NCI-H2171 treated with DMSO at 0.1 percent for 48 hours (cell line): ENCODE data around the gene SP4.
A peak's percentile ranks its signal among the peaks of the same experiment; 100 is the strongest.

ENCODE experiments used
- DNase-seq: peaks from one replicate; lab custom pipeline; 2025; lab: John Stamatoyannopoulos, UW

Gene SP4

GRCh38 chr7:21427871-21428658 lies at the start of gene SP4:
SP4 (plus strand) TSS chr7:21428083; CDS start chr7:21428252, 169 bp downstream.
- peak; percentile 93 for DNase-seq

GRCh38 chr7:21383227-21384220 lies 44.4 kb upstream of the SP4 start:
- no peak for DNase-seq

GRCh38 chr7:21393937-21394336 lies 33.9 kb upstream of the SP4 start:
- no peak for DNase-seq

- DNase-seq, result no peak
Measured at GRCh38 chr7:21401944-21402343, 25.9 kb upstream of the SP4 start.

- DNase-seq, result no peak
Measured at GRCh38 chr7:21407796-21408480, 19.9 kb upstream of the SP4 start.

- DNase-seq, result no peak
Measured at GRCh38 chr7:21408481-21408820, 19.4 kb upstream of the SP4 start.

GRCh38 chr7:21412410-21412851 lies 15.5 kb upstream of the SP4 start:
- DNase-seq, result no peak

- no peak for DNase-seq
Measured at GRCh38 chr7:21412957-21413356, 14.9 kb upstream of the SP4 start.

- no peak for DNase-seq
Measured at GRCh38 chr7:21413502-21413901, 14.4 kb upstream of the SP4 start.

- no peak for DNase-seq
Measured at GRCh38 chr7:21414795-21415393, 13.0 kb upstream of the SP4 start.

- peak; percentile 41 for DNase-seq
Measured at GRCh38 chr7:21417647-21418046, 10.2 kb upstream of the SP4 start.

- DNase-seq, result no peak
Measured at GRCh38 chr7:21422751-21423150, 5.1 kb upstream of the SP4 start.

- DNase-seq, result no peak
Measured at GRCh38 chr7:21425290-21425689, 2.6 kb upstream of the SP4 start.

GRCh38 chr7:21426286-21427181 lies 1.3 kb upstream of the SP4 start:
- DNase-seq, result no peak

GRCh38 chr7:21427182-21427870 lies 557 bp upstream of the SP4 start:
- peak; percentile 97 for DNase-seq

GRCh38 chr7:21428659-21428941 lies 717 bp downstream of the SP4 start:
- no peak for DNase-seq

GRCh38 chr7:21429021-21429420 lies 1.1 kb downstream of the SP4 start:
- DNase-seq, result no peak

GRCh38 chr7:21429786-21430574 lies 2.1 kb downstream of the SP4 start:
- DNase-seq, result no peak

- DNase-seq, result no peak
Measured at GRCh38 chr7:21430575-21430954, 2.7 kb downstream of the SP4 start.
